ENCODE data around the gene APLP1.

DNA sequence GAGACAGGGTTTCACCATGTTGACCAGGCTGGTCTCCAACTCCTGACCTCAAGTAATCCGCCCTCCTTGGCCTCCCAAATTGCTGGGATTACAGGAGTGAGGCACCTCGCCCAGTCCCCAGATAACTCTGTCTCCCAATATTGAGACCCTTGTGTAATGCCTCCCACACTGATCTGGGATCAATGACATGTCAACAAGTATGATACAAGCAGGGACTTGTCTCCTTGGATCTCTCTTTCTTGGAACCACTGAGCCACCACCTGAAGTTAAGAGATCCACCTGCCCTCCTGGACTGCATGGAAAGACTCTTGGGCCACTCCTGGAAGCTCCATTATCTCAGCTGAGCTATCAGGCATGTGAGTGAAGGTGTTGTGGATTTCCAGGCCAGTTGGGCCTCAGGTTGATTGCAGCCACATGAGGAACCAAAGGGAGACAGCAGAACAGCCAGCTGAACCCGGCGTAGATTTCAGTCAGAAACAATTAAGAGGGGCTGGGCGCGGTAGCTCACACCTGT, 16.9 kb downstream of the APLP1 start:
- TF ChIP-seq, protein P1, sequence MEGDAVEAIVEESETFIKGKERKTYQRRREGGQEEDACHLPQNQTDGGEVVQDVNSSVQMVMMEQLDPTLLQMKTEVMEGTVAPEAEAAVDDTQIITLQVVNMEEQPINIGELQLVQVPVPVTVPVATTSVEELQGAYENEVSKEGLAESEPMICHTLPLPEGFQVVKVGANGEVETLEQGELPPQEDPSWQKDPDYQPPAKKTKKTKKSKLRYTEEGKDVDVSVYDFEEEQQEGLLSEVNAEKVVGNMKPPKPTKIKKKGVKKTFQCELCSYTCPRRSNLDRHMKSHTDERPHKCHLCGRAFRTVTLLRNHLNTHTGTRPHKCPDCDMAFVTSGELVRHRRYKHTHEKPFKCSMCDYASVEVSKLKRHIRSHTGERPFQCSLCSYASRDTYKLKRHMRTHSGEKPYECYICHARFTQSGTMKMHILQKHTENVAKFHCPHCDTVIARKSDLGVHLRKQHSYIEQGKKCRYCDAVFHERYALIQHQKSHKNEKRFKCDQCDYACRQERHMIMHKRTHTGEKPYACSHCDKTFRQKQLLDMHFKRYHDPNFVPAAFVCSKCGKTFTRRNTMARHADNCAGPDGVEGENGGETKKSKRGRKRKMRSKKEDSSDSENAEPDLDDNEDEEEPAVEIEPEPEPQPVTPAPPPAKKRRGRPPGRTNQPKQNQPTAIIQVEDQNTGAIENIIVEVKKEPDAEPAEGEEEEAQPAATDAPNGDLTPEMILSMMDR (IDR thresholded peaks at IDR 0.05; ENCODE audit: low read depth, low read length, missing input control): no peak
- TF ChIP-seq, protein P2, sequence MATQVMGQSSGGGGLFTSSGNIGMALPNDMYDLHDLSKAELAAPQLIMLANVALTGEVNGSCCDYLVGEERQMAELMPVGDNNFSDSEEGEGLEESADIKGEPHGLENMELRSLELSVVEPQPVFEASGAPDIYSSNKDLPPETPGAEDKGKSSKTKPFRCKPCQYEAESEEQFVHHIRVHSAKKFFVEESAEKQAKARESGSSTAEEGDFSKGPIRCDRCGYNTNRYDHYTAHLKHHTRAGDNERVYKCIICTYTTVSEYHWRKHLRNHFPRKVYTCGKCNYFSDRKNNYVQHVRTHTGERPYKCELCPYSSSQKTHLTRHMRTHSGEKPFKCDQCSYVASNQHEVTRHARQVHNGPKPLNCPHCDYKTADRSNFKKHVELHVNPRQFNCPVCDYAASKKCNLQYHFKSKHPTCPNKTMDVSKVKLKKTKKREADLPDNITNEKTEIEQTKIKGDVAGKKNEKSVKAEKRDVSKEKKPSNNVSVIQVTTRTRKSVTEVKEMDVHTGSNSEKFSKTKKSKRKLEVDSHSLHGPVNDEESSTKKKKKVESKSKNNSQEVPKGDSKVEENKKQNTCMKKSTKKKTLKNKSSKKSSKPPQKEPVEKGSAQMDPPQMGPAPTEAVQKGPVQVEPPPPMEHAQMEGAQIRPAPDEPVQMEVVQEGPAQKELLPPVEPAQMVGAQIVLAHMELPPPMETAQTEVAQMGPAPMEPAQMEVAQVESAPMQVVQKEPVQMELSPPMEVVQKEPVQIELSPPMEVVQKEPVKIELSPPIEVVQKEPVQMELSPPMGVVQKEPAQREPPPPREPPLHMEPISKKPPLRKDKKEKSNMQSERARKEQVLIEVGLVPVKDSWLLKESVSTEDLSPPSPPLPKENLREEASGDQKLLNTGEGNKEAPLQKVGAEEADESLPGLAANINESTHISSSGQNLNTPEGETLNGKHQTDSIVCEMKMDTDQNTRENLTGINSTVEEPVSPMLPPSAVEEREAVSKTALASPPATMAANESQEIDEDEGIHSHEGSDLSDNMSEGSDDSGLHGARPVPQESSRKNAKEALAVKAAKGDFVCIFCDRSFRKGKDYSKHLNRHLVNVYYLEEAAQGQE (IDR thresholded peaks at IDR 0.05): no peak
- TF ChIP-seq, protein P3, sequence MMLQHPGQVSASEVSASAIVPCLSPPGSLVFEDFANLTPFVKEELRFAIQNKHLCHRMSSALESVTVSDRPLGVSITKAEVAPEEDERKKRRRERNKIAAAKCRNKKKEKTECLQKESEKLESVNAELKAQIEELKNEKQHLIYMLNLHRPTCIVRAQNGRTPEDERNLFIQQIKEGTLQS (IDR thresholded peaks at IDR 0.05): no peak
- TF ChIP-seq GABPA (IDR thresholded peaks at IDR 0.05 in 1 of 2, conservative IDR thresholded peaks at IDR 0.05 in 1 of 2): no peak
- TF ChIP-seq, protein P4, sequence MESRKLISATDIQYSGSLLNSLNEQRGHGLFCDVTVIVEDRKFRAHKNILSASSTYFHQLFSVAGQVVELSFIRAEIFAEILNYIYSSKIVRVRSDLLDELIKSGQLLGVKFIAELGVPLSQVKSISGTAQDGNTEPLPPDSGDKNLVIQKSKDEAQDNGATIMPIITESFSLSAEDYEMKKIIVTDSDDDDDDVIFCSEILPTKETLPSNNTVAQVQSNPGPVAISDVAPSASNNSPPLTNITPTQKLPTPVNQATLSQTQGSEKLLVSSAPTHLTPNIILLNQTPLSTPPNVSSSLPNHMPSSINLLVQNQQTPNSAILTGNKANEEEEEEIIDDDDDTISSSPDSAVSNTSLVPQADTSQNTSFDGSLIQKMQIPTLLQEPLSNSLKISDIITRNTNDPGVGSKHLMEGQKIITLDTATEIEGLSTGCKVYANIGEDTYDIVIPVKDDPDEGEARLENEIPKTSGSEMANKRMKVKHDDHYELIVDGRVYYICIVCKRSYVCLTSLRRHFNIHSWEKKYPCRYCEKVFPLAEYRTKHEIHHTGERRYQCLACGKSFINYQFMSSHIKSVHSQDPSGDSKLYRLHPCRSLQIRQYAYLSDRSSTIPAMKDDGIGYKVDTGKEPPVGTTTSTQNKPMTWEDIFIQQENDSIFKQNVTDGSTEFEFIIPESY (IDR thresholded peaks at IDR 0.05): no peak
- TF ChIP-seq FOXA2 (IDR thresholded peaks at IDR 0.05): no peak
- no peak for TF ChIP-seq EGR1 (IDR thresholded peaks at IDR 0.05; ENCODE audit: low read depth in 2 of 2)
- no peak for TF ChIP-seq RAD21 (IDR thresholded peaks at IDR 0.05)
- no peak for TF ChIP-seq SP1 (IDR thresholded peaks at IDR 0.05)
- no peak for TF ChIP-seq JUND (IDR thresholded peaks at IDR 0.05)
- TF ChIP-seq YY1 (IDR thresholded peaks at IDR 0.05): no peak
- TF ChIP-seq, protein P5, sequence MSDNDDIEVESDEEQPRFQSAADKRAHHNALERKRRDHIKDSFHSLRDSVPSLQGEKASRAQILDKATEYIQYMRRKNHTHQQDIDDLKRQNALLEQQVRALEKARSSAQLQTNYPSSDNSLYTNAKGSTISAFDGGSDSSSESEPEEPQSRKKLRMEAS (IDR thresholded peaks at IDR 0.05): no peak
- TF ChIP-seq TAF1 (conservative IDR thresholded peaks at IDR 0.05): no peak
- no peak for TF ChIP-seq NR2F2 (IDR thresholded peaks at IDR 0.05)

All from liver (tissue), 3 donors.